IMR-90 (cell line): ENCODE data around the gene YWHAG. TPM values are rescaled to one million over a fixed set of nuclear protein-coding genes. Genes with fewer than 3 reads are reported as not detected.

ENCODE experiments used
- ATAC-seq: fragments of 200-7000 bp; cut with Tn5 transposase; 2 replicates; pipeline ENCODE4 v1.9.1; 2020; ENCODE audit warnings: low read depth, mild to moderate bottlenecking, moderate library complexity
- BruUV-seq: library from RNA; stranded (reverse); fragments of 400-500 nt; replicated peaks from 2 replicates; lab custom pipeline; 2021; lab: Mats Ljungman, UMichigan
- CTCF ChIA-PET: fragments of 300-600 bp; formaldehyde crosslinking; extraction: SDS; loops from one replicate; lab custom pipeline; 2021; ENCODE audit warnings: antibody characterized with exemption; lab: Yijun Ruan, JAX
- POLR2A ChIA-PET: fragments of 300-600 bp; sonication (Branson Sonifier 250); formaldehyde crosslinking; loops from one replicate; lab custom pipeline; 2022; ENCODE audit warnings: antibody characterized with exemption; ENCODE audit not compliant: unreplicated experiment; lab: Charles Lee
- DNase-seq: peaks from one replicate; pipeline ENCODE4 v3.0.0; 2013
- H2AFZ ChIP-seq: replicated peaks from 2 replicates; pipeline ENCODE3; 2013; ENCODE audit warnings: low read length, mild to moderate bottlenecking; ENCODE audit not compliant: poor library complexity
- H2AK5ac ChIP-seq: 2 replicates; pipeline ENCODE4 v1.6.1; 2013; ENCODE audit warnings: low read depth, low read length, inconsistent platforms
- H2AK9ac ChIP-seq: replicated peaks from 2 replicates; pipeline ENCODE3; 2013; ENCODE audit warnings: mild to moderate bottlenecking, low read depth, low read length, moderate library complexity; ENCODE audit not compliant: poor library complexity
- H2BK120ac ChIP-seq: 2 replicates; pipeline ENCODE4 v1.6.1; 2013; ENCODE audit warnings: low read depth, low read length, inconsistent platforms
- H2BK15ac ChIP-seq: 3 replicates; pipeline ENCODE4 v1.6.1; 2013; ENCODE audit warnings: low read depth, low read length, inconsistent platforms
- H2BK20ac ChIP-seq: 2 replicates; pipeline ENCODE4 v1.6.1; 2013; ENCODE audit warnings: low read depth, mild to moderate bottlenecking, inconsistent platforms, low read length, moderate library complexity
- H2BK5ac ChIP-seq: 2 replicates; pipeline ENCODE4 v1.6.1; 2013; ENCODE audit warnings: mild to moderate bottlenecking, low read depth, low read length, inconsistent platforms; ENCODE audit not compliant: poor library complexity, severe bottlenecking
- H3K14ac ChIP-seq: replicated peaks from 2 replicates; pipeline ENCODE4 v1.6.1; 2013; ENCODE audit warnings: low read depth, low read length, inconsistent platforms
- H3K18ac ChIP-seq: 2 replicates; pipeline ENCODE4 v1.6.1; 2013; ENCODE audit warnings: low read depth, low read length, control low read depth
- H3K23ac ChIP-seq: 2 replicates; pipeline ENCODE4 v1.6.1; 2013; ENCODE audit warnings: low read depth, low read length, inconsistent platforms
- H3K27ac ChIP-seq: 2 replicates; pipeline ENCODE4 v1.5.1; 2013; ENCODE audit warnings: mild to moderate bottlenecking, control low read depth, low read length; ENCODE audit not compliant: insufficient read depth
- H3K27me3 ChIP-seq: 2 replicates; pipeline ENCODE4 v1.6.1; 2013; ENCODE audit warnings: low read length; ENCODE audit not compliant: control insufficient read depth, insufficient read depth
- H3K36me3 ChIP-seq: 2 replicates; pipeline ENCODE4 v1.6.1; 2013; ENCODE audit warnings: low read length, mixed read lengths; ENCODE audit not compliant: control insufficient read depth, insufficient read depth
- H3K4ac ChIP-seq: 2 replicates; pipeline ENCODE4 v1.6.1; 2013; ENCODE audit warnings: low read depth, low read length, inconsistent platforms
- H3K4me1 ChIP-seq: 2 replicates; pipeline ENCODE4 v1.6.1; 2013; ENCODE audit warnings: low read length, mixed read lengths; ENCODE audit not compliant: control insufficient read depth, insufficient read depth
- H3K4me2 ChIP-seq: 2 replicates; pipeline ENCODE4 v1.6.1; 2013; ENCODE audit warnings: low read depth, mild to moderate bottlenecking, control low read depth, low read length, moderate library complexity
- H3K4me3 ChIP-seq: 2 replicates; pipeline ENCODE4 v1.5.1; 2013; ENCODE audit warnings: low read depth, mild to moderate bottlenecking, control low read depth, low read length, moderate library complexity; ENCODE audit not compliant: insufficient read depth
- H3K56ac ChIP-seq: 2 replicates; pipeline ENCODE4 v1.6.1; 2013; ENCODE audit warnings: low read length, inconsistent platforms; ENCODE audit not compliant: insufficient read depth; ENCODE audit errors: extremely low read depth
- H3K79me1 ChIP-seq, 2 experiments: 2 replicates each; pipeline ENCODE4 v1.6.1; 2013; ENCODE audit warnings: low read length in 2 of 2, inconsistent platforms in 1 of 2, low read depth in 1 of 2
- H3K9ac ChIP-seq: 2 replicates; pipeline ENCODE4 v1.6.1; 2013; ENCODE audit warnings: low read depth, low read length, control low read depth
- H3K9me1 ChIP-seq: 2 replicates; pipeline ENCODE4 v1.6.1; 2013; ENCODE audit warnings: low read length, inconsistent platforms; ENCODE audit not compliant: insufficient read depth
- H3K9me3 ChIP-seq: 2 replicates; pipeline ENCODE4 v1.6.1; 2013; ENCODE audit warnings: low read length; ENCODE audit not compliant: control insufficient read depth, insufficient read depth
- H4K20me1 ChIP-seq: 2 replicates; pipeline ENCODE4 v1.6.1; 2013; ENCODE audit warnings: low read length, inconsistent platforms; ENCODE audit not compliant: insufficient read depth
- H4K5ac ChIP-seq: 2 replicates; pipeline ENCODE4 v1.6.1; 2013; ENCODE audit warnings: mild to moderate bottlenecking, low read depth, low read length, control low read depth
- H4K8ac ChIP-seq, 2 experiments: 2 replicates each; pipeline ENCODE4 v1.6.1; 2013; ENCODE audit warnings: low read depth in 2 of 2, low read length in 2 of 2, control low read depth in 1 of 2, inconsistent platforms in 1 of 2
- H4K91ac ChIP-seq: 2 replicates; pipeline ENCODE4 v1.6.1; 2013; ENCODE audit warnings: low read depth, low read length, inconsistent platforms; ENCODE audit not compliant: insufficient read depth
- CTCF ChIP-seq: conservative IDR thresholded peaks from 2 replicates; pipeline ENCODE4 v1.5.1; 2012; ENCODE audit warnings: mild to moderate bottlenecking, low read depth, low read length, improper control_type of control experiment
- MAZ ChIP-seq: IDR thresholded peaks from 2 replicates; pipeline ENCODE4 v1.6.1; 2012; ENCODE audit warnings: low read depth, mild to moderate bottlenecking, low read length, improper control_type of control experiment, moderate library complexity, borderline replicate concordance
- WGBS, 2 experiments: methylation state at CpG; one replicate each; pipeline versions ENCODE4 v1.1.5 to v1.1.7; 2013; ENCODE audit warnings: missing lambda C conversion rate in 2 of 2; ENCODE audit not compliant: insufficient read length in 1 of 2; ENCODE audit errors: extremely low coverage in 2 of 2; 5-methylcytosine and 5-hydroxymethylcytosine counted together
- dilution Hi-C: fragments of 300-500 bp; cut with HindIII; formaldehyde crosslinking; loops from one replicate; pipeline ENCODE4 v1.14.3; 2018; ENCODE audit warnings: low sequenced_read_pairs; ENCODE audit not compliant: unreplicated experiment
- in situ Hi-C: fragments of 300-500 bp; cut with MboI; formaldehyde crosslinking; loops from 3 replicates; pipeline ENCODE4 v1.14.3; 2019; ENCODE audit warnings: low sequenced_read_pairs, inconsistent platforms, mixed read lengths
- intact Hi-C: fragments of 100-400 bp; cut with micrococcal nuclease; formaldehyde crosslinking; loops from 2 replicates; pipeline ENCODE4 v1.10.0; 2022
- polyA plus RNA-seq, 3 experiments: library from polyadenylated mRNA; depleted of rRNA; stranded (reverse); fragments of >200 nt; gene quantifications; 2 replicates each; pipeline ENCODE4 v1.2.3, GENCODE V29; 2012; ENCODE audit warnings: low replicate concordance in 1 of 3
- total RNA-seq: library from RNA; depleted of rRNA; stranded (reverse); fragments of >200 nt; gene quantifications from 2 replicates; pipeline ENCODE4 v1.2.3, GENCODE V29; 2012

Gene YWHAG
- total and polyA plus RNA-seq, 2 of the 4 experiments (the other 2 are of a cell fraction) = 40.1 to 64.9 TPM

- ChIA-PET CTCF (no interaction called here), POLR2A (no interaction called here)
- Histone ChIP-seq H2AK9ac (no peak overlapping the region), H4K91ac (no peak overlapping the region), H3K27me3 (no peaks in the 10 kb centered on the region), H2BK20ac (no peak overlapping the region), H4K8ac (no peak overlapping the region), H2BK120ac (no peak overlapping the region), H3K9me3 (no peaks in the 10 kb centered on the region), H3K79me1 (peaks cover 0 to 3% of the 10 kb centered on the region in 2 experiments; a peak in 1 of 4 replicates), H3K4me1 (peaks cover 11% of the 10 kb centered on the region), H4K5ac (no peak overlapping the region), H2AK5ac (no peak overlapping the region), H3K27ac (no peak overlapping the region), H3K14ac (no peak overlapping the region), H3K56ac (no peak overlapping the region), H2AFZ (no peak overlapping the region), H3K23ac (no peak overlapping the region), H3K4me2 (no peak overlapping the region), H2BK5ac (no peak overlapping the region), H3K4ac (no peak overlapping the region), H2BK15ac (no peak overlapping the region), H3K4me3 (no peak overlapping the region), H3K9me1 (peaks cover 20% of the 10 kb centered on the region; the same call in 1 of the 2 replicates), H3K36me3 (no peaks in the 10 kb centered on the region), H3K18ac (no peak overlapping the region), H4K20me1 (no peaks in the 10 kb centered on the region), H3K9ac (no peak overlapping the region)
- intact Hi-C loops = no loop called here
- dilution Hi-C loops = no loop called here
- TF ChIP-seq MAZ = no peak
- TF ChIP-seq CTCF = 0 out of 2 replicates have a peak, but pooled peaks have one; percentile 12
- WGBS, 2 experiments = no CpG with 5 or more reads among the region's 7 CpGs
- DNase-seq = no peak
- BruUV-seq = no TSS peak
- in situ Hi-C loops = no loop called here
- ATAC-seq = no peak
These were observed 23.0 kb upstream of the YWHAG start for GRCh38 chr7:76381814-76382213.
